HepG2 (cell line): ENCODE measurements around the gene PXDC1. TPM values are rescaled to one million over a fixed set of nuclear protein-coding genes. Genes with fewer than 3 reads are reported as not detected.

Experiments
- CREB3 ChIP-seq: sonication (generic); formaldehyde crosslinking; IDR thresholded peaks from 2 replicates; pipeline ENCODE4 v1.5.0; 2020; ENCODE audit warnings: missing genetic modification reagents
- DNMT1 ChIP-seq: sonication (generic); formaldehyde crosslinking; IDR thresholded peaks from 2 replicates; pipeline ENCODE4 v1.5.1; 2020; ENCODE audit warnings: mild to moderate bottlenecking, missing genetic modification reagents
- EP300 ChIP-seq, 3 experiments: sonication (generic) in 1 of 3; formaldehyde crosslinking in 1 of 3; IDR thresholded peaks; 2 replicates each; pipeline versions ENCODE4 v1.5.1 to v1.6.1; 2011 to 2020; ENCODE audit warnings: low read depth in 2 of 3, low read length in 2 of 3, borderline replicate concordance in 1 of 3, improper control_type of control experiment in 1 of 3, mild to moderate bottlenecking in 1 of 3, missing genetic modification reagents in 1 of 3, moderate library complexity in 1 of 3
- FOXP4 ChIP-seq: sonication (generic); formaldehyde crosslinking; IDR thresholded peaks from 2 replicates; pipeline ENCODE4 v1.4.0; 2020; ENCODE audit warnings: missing genetic modification reagents
- MIER3 ChIP-seq: IDR thresholded peaks from 2 replicates; pipeline ENCODE4 v1.6.1; 2016; ENCODE audit warnings: missing compliant biosample characterization, borderline replicate concordance
- NCOA2 ChIP-seq: sonication (generic); formaldehyde crosslinking; IDR thresholded peaks from 2 replicates; pipeline ENCODE4 v1.8.0; 2022; ENCODE audit warnings: inconsistent platforms
- NR2C2 ChIP-seq: sonication (generic); formaldehyde crosslinking; IDR thresholded peaks from 2 replicates; pipeline ENCODE4 v1.4.0; 2020; ENCODE audit warnings: missing genetic modification reagents, mild to moderate bottlenecking, moderate library complexity, borderline replicate concordance
- PLRG1 ChIP-seq: fragments of 450-650 bp; conservative IDR thresholded peaks from 2 replicates; pipeline ENCODE4 v1.6.1; 2016
- SRSF9 ChIP-seq: fragments of 200-400 bp; formaldehyde crosslinking; IDR thresholded peaks from 2 replicates; pipeline ENCODE4 v1.6.1; 2018; ENCODE audit warnings: borderline replicate concordance, mild to moderate bottlenecking, low read depth, low read length; ENCODE audit not compliant: insufficient read depth, poor library complexity, severe bottlenecking
- STAT5B ChIP-seq: sonication (generic); formaldehyde crosslinking; IDR thresholded peaks from 2 replicates; pipeline ENCODE4 v1.4.0; 2020; ENCODE audit warnings: missing genetic modification reagents
- TCF7L2 ChIP-seq: IDR thresholded peaks from 2 replicates; pipeline ENCODE4 v1.6.1; 2011; ENCODE audit warnings: mild to moderate bottlenecking, low read depth, low read length, moderate library complexity
- ZBTB25 ChIP-seq: IDR thresholded peaks from 2 replicates; pipeline ENCODE4 v1.6.1; 2018; ENCODE audit warnings: missing genetic modification reagents
- ZBTB43 ChIP-seq: sonication (generic); formaldehyde crosslinking; conservative IDR thresholded peaks from 2 replicates; pipeline ENCODE4 v1.4.0; 2020; ENCODE audit warnings: missing genetic modification reagents
- ZEB1 ChIP-seq: IDR thresholded peaks from 2 replicates; pipeline ENCODE4 v1.6.1; 2012; ENCODE audit warnings: mild to moderate bottlenecking, low read depth, inconsistent platforms; ENCODE audit not compliant: insufficient replicate concordance
- ZMAT5 ChIP-seq: sonication (generic); formaldehyde crosslinking; IDR thresholded peaks from 2 replicates; pipeline ENCODE4 v1.5.0; 2020; ENCODE audit warnings: mild to moderate bottlenecking, low read depth, missing genetic modification reagents, borderline replicate concordance
- ZNF124 ChIP-seq: sonication (generic); formaldehyde crosslinking; IDR thresholded peaks from 2 replicates; pipeline ENCODE4 v1.4.0; 2020; ENCODE audit warnings: missing genetic modification reagents
- ZNF20 ChIP-seq: sonication (generic); formaldehyde crosslinking; IDR thresholded peaks from 2 replicates; pipeline ENCODE4 v1.4.0; 2020; ENCODE audit warnings: mild to moderate bottlenecking, moderate library complexity, missing genetic modification reagents
- ZNF343 ChIP-seq: sonication (generic); formaldehyde crosslinking; IDR thresholded peaks from 2 replicates; pipeline ENCODE4 v1.4.0; 2020; ENCODE audit warnings: mild to moderate bottlenecking, missing genetic modification reagents
- ZNF451 ChIP-seq: sonication (generic); formaldehyde crosslinking; IDR thresholded peaks from 2 replicates; pipeline ENCODE4 v1.5.0; 2020; ENCODE audit warnings: mild to moderate bottlenecking, missing genetic modification reagents
- ZNF607 ChIP-seq: sonication (generic); formaldehyde crosslinking; IDR thresholded peaks from 2 replicates; pipeline ENCODE4 v1.5.1; 2020; ENCODE audit warnings: missing genetic modification reagents, mild to moderate bottlenecking, borderline replicate concordance
- ZNF652 ChIP-seq: IDR thresholded peaks from 2 replicates; pipeline ENCODE4 v1.6.1; 2016; ENCODE audit warnings: low read depth, borderline replicate concordance
- polyA plus RNA-seq, 8 experiments: library from polyadenylated mRNA; depleted of rRNA in 3 of 8; stranded (reverse) in 7 of 8; unstranded in 1 of 8; fragments of >200 nt; fragmentation: Illumina TruSeq in 4 of 8; extraction: Trizol in 4 of 8; gene quantifications; 2 replicates each; pipeline versions ENCODE4 v1.2.1 to v1.2.3, GENCODE V29; 2011 to 2016; ENCODE audit warnings: low read depth in 4 of 8, missing spikeins in 1 of 8, mixed read lengths in 1 of 8; ENCODE audit not compliant: insufficient read depth in 1 of 8
- total RNA-seq, 5 experiments: library from RNA; depleted of rRNA; stranded (reverse); fragments of >200 nt; fragmentation: Illumina TruSeq; extraction: Trizol; gene quantifications; 2 replicates each; pipeline ENCODE4 v1.2.3, GENCODE V29; 2016; ENCODE audit warnings: low read depth in 1 of 5

The PXDC1 gene
- total and polyA plus RNA-seq, 2 of the 13 experiments (the other 11 are each of a cell fraction or from before 2014, with no cell fraction given) = 32.4 to 34.7 TPM

GRCh38 chr6:3776881-3777507, 25.5 kb upstream of the PXDC1 start (continued):
- TF ChIP-seq SRSF9 (no peak), DNMT1 (CRISPR knock-in tag) (no peak), EP300 (IDR thresholded peaks at IDR 0.05; ENCODE audit: low read depth in 2 of 2, low read length in 2 of 2) (no peak), EP300 (CRISPR knock-in tag; IDR thresholded peaks at IDR 0.05; ENCODE audit: borderline replicate concordance) (no peak), ZMAT5 (CRISPR knock-in tag) (no peak), STAT5B (CRISPR knock-in tag) (no peak), ZNF451 (no peak), PLRG1 (no peak), NR2C2 (CRISPR knock-in tag) (no peak), ZNF607 (CRISPR knock-in tag) (no peak), ZBTB25 (CRISPR knock-in tag) (no peak), CREB3 (CRISPR knock-in tag) (no peak), ZEB1 (no peak), ZBTB43 (CRISPR knock-in tag) (0 out of 2 replicates have a peak, but pooled peaks have one; percentile 51), ZNF124 (CRISPR knock-in tag) (no peak), FOXP4 (no peak), NCOA2 (CRISPR knock-in tag) (no peak), ZNF20 (no peak), ZNF343 (CRISPR knock-in tag) (no peak), MIER3 (CRISPR knock-in tag) (0 out of 2 replicates have a peak, but pooled peaks have one; percentile 33), ZNF652 (CRISPR knock-in tag) (no peak), TCF7L2 (no peak)
